Ishikawa (cell line): ENCODE data around the gene PSMB4.

Source experiments
- CEBPB ChIP-seq: IDR thresholded peaks from 2 replicates; pipeline ENCODE4 v1.6.1; 2012
- CREB1 ChIP-seq: IDR thresholded peaks from 2 replicates; pipeline ENCODE4 v1.6.1; 2012; ENCODE audit warnings: low read depth
- EGR1 ChIP-seq: IDR thresholded peaks from 2 replicates; pipeline ENCODE4 v1.6.1; 2012
- EP300 ChIP-seq: IDR thresholded peaks from 2 replicates; pipeline ENCODE4 v1.6.1; 2012; ENCODE audit warnings: borderline replicate concordance
- FOXM1 ChIP-seq: IDR thresholded peaks from 2 replicates; pipeline ENCODE4 v1.6.1; 2012; ENCODE audit warnings: low read depth, borderline replicate concordance
- NFIC ChIP-seq: IDR thresholded peaks from 2 replicates; pipeline ENCODE4 v1.6.1; 2012
- RAD21 ChIP-seq: IDR thresholded peaks from 2 replicates; pipeline ENCODE4 v1.6.1; 2012; ENCODE audit warnings: low read depth
- TAF1 ChIP-seq: IDR thresholded peaks from 2 replicates; pipeline ENCODE4 v1.6.1; 2012; ENCODE audit warnings: low read depth, mild to moderate bottlenecking
- TCF12 ChIP-seq: IDR thresholded peaks from 2 replicates; pipeline ENCODE4 v1.6.1; 2012; ENCODE audit warnings: low read depth
- TEAD4 ChIP-seq: IDR thresholded peaks from 2 replicates; pipeline ENCODE4 v1.6.1; 2012
- YY1 ChIP-seq: IDR thresholded peaks from 2 replicates; pipeline ENCODE4 v1.6.1; 2012; ENCODE audit warnings: low read depth
- ZBTB7A ChIP-seq: IDR thresholded peaks from 2 replicates; pipeline ENCODE4 v1.6.1; 2012; ENCODE audit warnings: low read depth
- TF ChIP-seq, protein P1 (sequence below): IDR thresholded peaks from 2 replicates; pipeline ENCODE4 v1.6.1; 2012
- TF ChIP-seq, protein P2 (sequence below): IDR thresholded peaks from 2 replicates; pipeline ENCODE4 v1.6.1; 2012; ENCODE audit warnings: low read depth, mild to moderate bottlenecking
- TF ChIP-seq, protein P3 (sequence below): IDR thresholded peaks from 2 replicates; pipeline ENCODE4 v1.6.1; 2012

PSMB4 gene

DNA sequence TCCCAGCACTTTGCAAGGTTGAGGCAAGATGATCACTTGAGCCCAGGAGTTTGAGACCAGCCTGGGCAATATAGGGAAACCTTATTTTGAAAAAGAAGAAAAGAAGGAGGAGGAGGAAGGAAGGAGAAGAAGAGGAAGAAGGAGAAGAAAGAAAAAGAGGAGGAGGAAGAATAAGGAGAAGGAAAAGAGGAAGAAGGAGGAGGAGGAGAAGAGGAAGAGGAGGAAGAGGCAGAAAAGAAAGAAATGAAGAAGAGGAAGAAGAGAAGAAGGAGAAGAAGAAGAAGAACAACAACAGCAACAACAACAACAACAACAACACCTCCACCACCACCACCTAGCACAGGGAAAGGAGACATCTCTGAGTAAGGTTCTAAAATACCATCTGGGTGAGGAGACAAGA, 37.5 kb upstream of the PSMB4 start:
- TF ChIP-seq YY1 (no peak), EGR1 (no peak), CREB1 (no peak), EP300 (no peak), CEBPB (no peak)

DNA sequence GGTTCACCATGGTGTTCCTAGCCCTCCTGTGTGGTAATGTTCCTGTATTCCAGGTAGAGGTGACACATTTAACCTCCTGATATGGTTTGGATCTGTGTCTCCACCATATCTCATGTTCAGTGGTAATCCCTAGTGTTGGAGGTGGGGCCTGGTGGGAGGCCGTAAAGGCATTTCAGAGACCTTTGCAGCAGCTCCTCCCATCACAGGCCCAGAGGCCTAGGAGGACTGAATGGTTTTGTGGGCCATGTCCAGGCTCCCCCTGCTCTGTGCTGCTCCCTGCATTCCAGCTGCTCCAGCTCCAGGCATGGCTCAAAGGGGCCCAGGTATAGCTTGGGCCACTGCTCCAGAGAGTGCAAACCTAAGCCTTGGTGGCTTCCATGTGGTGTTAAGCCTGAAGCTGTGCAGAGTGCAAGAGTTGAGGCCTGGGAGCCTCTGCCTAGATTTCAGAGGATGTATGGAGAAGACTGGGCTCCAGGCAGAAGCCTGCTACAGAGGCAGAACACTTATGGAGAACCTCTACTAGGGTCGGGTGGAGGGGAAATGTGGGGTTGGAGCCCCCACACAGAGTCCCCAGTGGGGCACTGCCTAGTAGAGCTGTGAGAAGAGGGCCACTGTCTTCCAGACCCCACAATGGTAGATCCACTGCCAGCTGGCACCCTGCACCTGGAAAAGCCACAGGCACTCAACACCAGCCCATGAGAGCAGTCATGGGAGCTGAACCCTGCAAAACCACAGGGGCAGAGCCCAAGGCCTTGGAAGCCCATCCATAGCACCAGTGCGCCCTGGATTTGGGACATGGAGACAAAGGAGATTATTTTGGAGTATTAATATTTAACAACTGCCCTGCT, 36.8 kb upstream of the PSMB4 start:
- TF ChIP-seq, protein P1, sequence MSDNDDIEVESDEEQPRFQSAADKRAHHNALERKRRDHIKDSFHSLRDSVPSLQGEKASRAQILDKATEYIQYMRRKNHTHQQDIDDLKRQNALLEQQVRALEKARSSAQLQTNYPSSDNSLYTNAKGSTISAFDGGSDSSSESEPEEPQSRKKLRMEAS, result no peak
- TF ChIP-seq, protein P2, sequence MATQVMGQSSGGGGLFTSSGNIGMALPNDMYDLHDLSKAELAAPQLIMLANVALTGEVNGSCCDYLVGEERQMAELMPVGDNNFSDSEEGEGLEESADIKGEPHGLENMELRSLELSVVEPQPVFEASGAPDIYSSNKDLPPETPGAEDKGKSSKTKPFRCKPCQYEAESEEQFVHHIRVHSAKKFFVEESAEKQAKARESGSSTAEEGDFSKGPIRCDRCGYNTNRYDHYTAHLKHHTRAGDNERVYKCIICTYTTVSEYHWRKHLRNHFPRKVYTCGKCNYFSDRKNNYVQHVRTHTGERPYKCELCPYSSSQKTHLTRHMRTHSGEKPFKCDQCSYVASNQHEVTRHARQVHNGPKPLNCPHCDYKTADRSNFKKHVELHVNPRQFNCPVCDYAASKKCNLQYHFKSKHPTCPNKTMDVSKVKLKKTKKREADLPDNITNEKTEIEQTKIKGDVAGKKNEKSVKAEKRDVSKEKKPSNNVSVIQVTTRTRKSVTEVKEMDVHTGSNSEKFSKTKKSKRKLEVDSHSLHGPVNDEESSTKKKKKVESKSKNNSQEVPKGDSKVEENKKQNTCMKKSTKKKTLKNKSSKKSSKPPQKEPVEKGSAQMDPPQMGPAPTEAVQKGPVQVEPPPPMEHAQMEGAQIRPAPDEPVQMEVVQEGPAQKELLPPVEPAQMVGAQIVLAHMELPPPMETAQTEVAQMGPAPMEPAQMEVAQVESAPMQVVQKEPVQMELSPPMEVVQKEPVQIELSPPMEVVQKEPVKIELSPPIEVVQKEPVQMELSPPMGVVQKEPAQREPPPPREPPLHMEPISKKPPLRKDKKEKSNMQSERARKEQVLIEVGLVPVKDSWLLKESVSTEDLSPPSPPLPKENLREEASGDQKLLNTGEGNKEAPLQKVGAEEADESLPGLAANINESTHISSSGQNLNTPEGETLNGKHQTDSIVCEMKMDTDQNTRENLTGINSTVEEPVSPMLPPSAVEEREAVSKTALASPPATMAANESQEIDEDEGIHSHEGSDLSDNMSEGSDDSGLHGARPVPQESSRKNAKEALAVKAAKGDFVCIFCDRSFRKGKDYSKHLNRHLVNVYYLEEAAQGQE, result no peak
- no peak for TF ChIP-seq CREB1
- no peak for TF ChIP-seq TCF12
- TF ChIP-seq CEBPB, result no peak
- no peak for TF ChIP-seq FOXM1
- TF ChIP-seq, protein P3, sequence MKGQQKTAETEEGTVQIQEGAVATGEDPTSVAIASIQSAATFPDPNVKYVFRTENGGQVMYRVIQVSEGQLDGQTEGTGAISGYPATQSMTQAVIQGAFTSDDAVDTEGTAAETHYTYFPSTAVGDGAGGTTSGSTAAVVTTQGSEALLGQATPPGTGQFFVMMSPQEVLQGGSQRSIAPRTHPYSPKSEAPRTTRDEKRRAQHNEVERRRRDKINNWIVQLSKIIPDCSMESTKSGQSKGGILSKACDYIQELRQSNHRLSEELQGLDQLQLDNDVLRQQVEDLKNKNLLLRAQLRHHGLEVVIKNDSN, result no peak
- no peak for TF ChIP-seq TEAD4

DNA sequence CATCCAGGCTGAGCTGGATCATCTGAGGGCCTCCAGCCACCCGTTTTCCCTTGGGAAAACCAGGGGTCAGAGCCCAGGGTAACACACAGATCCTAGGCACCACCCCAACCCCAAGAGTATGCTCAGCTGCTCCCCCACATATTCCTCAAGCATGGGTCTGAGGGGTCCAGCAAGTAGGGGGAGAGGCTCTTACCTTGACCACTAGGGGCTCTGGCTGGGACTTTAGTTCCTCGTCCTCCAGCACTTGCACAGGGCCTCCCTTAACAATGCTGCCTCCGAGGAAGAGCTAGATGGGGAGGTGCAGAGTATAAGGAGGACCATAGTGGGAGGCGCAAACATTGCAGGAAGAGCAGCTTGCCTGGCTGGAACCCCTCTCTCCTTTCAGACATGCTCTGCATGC, 34.4 kb upstream of the PSMB4 start:
- TF ChIP-seq RAD21 (no peak), TCF12 (no peak), CEBPB (no peak), EGR1 (no peak), CREB1 (no peak), YY1 (no peak), NFIC (no peak), FOXM1 (no peak), TAF1 (no peak), TEAD4 (no peak), ZBTB7A (no peak), EP300 (no peak)
- TF ChIP-seq, protein P3, result no peak
- TF ChIP-seq, protein P1, result no peak
- TF ChIP-seq, protein P2, result no peak

DNA sequence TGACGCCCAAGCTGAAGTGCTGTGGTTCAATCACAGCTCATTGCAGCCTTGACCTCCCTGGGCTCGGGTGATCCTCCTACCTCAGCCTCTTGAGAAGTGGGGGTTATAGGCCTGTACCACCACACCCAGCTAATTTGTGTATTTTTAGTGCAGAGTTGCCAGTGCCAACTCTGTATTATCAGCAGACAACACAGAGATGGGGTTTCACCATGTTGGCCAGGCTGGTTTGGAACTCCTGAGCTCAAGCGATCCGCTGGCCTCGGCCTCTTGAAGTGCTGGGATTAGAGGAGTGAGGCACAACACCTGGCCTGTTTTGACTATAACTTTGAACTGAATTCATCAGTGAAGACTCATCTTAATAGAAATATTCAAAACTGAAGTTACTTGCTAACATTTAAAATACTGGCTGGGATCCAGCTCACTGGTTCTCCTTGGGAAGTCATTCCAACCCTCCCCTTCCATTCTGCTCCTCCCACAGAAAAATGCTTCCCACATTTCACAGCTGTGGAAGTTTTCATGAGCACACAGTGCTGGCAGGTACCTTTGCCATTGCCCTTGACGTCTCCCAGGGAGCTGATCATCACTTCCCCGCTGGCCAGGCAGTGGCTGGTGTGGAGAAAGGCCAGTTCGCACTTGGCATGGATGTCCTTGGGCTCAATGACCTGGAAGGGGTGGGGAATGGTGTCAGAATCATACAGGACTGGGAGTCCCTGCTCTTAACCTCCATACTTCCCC, 31.5 kb upstream of the PSMB4 start:
- no peak for TF ChIP-seq CEBPB
- no peak for TF ChIP-seq FOXM1
- TF ChIP-seq YY1, result no peak
- TF ChIP-seq RAD21, result no peak
- TF ChIP-seq, protein P2, result no peak
- TF ChIP-seq TCF12, result no peak
- no peak for TF ChIP-seq EGR1
- TF ChIP-seq CREB1, result no peak
- TF ChIP-seq EP300, result no peak
- TF ChIP-seq, protein P1, result no peak
- TF ChIP-seq NFIC, result no peak
- TF ChIP-seq, protein P3, result no peak
- no peak for TF ChIP-seq TAF1
- no peak for TF ChIP-seq ZBTB7A
- no peak for TF ChIP-seq TEAD4
